Measurements from ENCODE around the gene AGA. TPM values are rescaled to one million over a fixed set of nuclear protein-coding genes. Genes with fewer than 3 reads are reported as not detected.

AGA gene
- total and polyA plus RNA-seq, 9 donors, result 8.9 to 25.0 (median 17.6) TPM

GRCh38 chr4:177447417-177448004 lies 5.3 kb upstream of the AGA start:
- Histone ChIP-seq H3K27ac (no peak overlapping the region), H3K9me3 (no peaks in the 10 kb centered on the region), H3K27me3 (no peaks in the 10 kb centered on the region), H3K4me1 (ENCODE audit: insufficient read depth) (peaks cover 2% of the 10 kb centered on the region), H3K4me3 (no peak overlapping the region), H3K36me3 (no peaks in the 10 kb centered on the region)
- no peak for DNase-seq
- intact Hi-C loops (cut with DNase I), result no loop called here
- TF ChIP-seq, protein P1, sequence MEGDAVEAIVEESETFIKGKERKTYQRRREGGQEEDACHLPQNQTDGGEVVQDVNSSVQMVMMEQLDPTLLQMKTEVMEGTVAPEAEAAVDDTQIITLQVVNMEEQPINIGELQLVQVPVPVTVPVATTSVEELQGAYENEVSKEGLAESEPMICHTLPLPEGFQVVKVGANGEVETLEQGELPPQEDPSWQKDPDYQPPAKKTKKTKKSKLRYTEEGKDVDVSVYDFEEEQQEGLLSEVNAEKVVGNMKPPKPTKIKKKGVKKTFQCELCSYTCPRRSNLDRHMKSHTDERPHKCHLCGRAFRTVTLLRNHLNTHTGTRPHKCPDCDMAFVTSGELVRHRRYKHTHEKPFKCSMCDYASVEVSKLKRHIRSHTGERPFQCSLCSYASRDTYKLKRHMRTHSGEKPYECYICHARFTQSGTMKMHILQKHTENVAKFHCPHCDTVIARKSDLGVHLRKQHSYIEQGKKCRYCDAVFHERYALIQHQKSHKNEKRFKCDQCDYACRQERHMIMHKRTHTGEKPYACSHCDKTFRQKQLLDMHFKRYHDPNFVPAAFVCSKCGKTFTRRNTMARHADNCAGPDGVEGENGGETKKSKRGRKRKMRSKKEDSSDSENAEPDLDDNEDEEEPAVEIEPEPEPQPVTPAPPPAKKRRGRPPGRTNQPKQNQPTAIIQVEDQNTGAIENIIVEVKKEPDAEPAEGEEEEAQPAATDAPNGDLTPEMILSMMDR (IDR thresholded peaks at IDR 0.05), result no peak
- no peak for TF ChIP-seq EP300 (IDR thresholded peaks at IDR 0.05)
- TF ChIP-seq POLR2A (IDR thresholded peaks at IDR 0.05), result no peak
- 74 to 85% (median 81%) methylated on average over 1 of the region's 1 CpG for WGBS, 3 donors

DNA sequence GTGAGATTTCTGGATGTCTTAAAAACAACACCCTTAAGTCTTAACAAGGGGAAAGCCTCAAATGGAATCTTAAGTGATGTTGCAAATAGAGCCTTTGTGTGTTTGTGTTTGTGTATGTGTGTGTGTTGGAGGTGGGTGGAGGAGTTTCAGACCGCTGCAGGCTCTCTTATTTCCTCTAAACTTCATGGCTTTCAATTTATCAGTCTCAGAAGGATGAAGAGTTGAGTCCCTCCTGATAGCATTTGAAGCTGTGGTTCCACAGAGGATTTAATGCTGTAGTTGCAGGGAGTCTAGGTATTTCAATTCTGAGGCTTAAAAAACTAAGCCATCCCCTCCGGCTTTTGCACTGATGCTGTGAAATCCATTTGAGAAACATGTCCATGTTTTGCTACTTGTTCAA lies 4.3 kb upstream of the AGA start:
- Histone ChIP-seq H3K36me3 (no peaks in the 10 kb centered on the region), H3K27ac (no peak overlapping the region), H3K9me3 (no peaks in the 10 kb centered on the region), H3K4me1 (ENCODE audit: insufficient read depth) (peaks cover 2% of the 10 kb centered on the region), H3K4me3 (no peak overlapping the region), H3K27me3 (no peaks in the 10 kb centered on the region)
- intact Hi-C loops (cut with DNase I), result no loop called here
- no peak for TF ChIP-seq POLR2A (IDR thresholded peaks at IDR 0.05)
- no peak for TF ChIP-seq EP300 (IDR thresholded peaks at IDR 0.05)
- TF ChIP-seq, protein P1 (IDR thresholded peaks at IDR 0.05), result no peak
- DNase-seq, result no peak
- 78 to 87% (median 85%) methylated on average over 2 of the region's 2 CpGs for WGBS, 3 donors

DNA sequence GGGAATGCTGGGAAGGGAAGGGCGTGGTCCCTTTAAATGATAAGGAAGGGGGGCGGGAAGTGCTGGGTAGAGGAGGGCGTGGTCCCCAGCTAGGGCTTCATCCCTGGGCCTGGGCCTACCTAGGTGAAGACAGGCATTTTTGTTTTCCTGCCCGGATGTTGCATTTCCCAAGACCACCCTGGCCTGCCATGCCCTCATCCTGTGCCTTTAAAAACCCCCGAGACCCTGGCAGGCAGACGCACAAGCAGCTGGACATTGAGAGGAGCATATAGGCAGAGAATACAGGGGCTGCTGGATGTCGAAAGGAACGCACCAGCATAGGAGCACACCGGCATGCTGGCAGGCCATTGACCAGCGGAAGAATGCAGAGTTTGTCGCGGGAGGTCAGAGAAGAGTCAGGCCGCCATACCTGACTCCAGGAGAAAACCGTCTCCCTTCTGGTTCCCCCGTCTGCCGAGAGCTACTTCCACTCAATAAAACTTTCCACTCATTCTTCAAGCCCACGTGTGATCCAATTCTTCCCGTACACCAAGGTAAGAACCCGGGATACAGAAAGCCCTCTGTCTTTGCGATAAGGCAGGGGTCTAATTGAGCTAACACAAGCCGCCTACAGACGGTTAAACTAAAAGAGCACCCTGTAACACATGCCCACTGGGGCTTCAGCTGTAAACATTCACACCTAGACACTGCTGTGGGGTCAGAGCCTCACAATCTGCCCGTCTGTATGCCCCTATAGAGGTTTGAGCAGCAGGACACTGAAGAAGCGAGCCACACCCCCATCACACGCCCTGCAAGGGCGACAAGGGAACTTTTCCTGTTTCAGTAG lies 2.9 kb upstream of the AGA start:
- TF ChIP-seq POLR2A (IDR thresholded peaks at IDR 0.05) (no peak), EP300 (IDR thresholded peaks at IDR 0.05) (no peak)
- TF ChIP-seq, protein P1 (IDR thresholded peaks at IDR 0.05), result no peak
- intact Hi-C loops (cut with DNase I), result no loop called here
- DNase-seq, result no peak
- H3K27ac ChIP-seq, result no peak overlapping the region
- H3K9me3 ChIP-seq, result no peaks in the 10 kb centered on the region
- no peaks in the 10 kb centered on the region for H3K36me3 ChIP-seq
- no peaks in the 10 kb centered on the region for H3K27me3 ChIP-seq
- H3K4me3 ChIP-seq, result no peak overlapping the region
- H3K4me1 ChIP-seq (ENCODE audit: insufficient read depth), result peaks cover 2% of the 10 kb centered on the region
- WGBS, 3 donors, result 89 to 93% (median 92%) methylated on average over 26 of the region's 26 CpGs

DNA sequence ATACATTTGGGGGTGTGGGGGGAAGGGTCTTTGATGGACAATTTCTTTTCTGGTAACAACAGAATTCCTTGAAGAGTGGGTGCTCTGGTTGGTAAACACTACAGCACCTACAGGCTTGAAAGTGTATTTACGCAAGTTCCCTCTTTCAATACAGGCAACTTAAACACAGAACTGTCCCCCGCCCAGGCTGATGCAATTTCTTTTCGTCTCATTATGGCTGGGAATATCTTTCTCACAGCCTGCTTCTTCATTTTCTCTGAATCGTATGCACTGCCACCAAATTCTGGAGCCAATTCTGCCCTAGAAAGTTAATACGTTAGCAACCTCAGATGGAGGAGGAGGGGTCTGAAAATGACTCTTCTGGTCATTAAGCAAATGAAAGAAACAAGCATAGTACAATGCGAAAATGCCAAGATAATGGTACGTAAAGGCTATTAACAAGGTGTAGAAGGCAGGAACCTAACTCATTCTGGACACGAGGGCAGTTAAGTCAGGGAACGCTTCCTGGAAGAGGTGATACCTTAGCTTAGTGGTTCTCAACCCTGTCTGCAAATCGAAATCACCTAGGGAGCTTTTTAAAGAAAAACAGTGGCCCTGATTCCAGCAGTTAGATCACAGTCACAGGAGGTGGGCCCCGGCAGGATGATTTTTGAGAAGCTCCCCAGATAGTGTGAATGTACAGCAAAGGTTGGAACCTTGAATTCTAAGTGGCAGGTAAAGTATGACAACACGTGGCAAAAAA lies 1.0 kb downstream of the AGA start:
- Histone ChIP-seq H3K4me3 (peak overlapping the region; percentile 81), H3K4me1 (ENCODE audit: insufficient read depth) (peaks cover 2% of the 10 kb centered on the region), H3K9me3 (no peaks in the 10 kb centered on the region), H3K27ac (peak overlapping the region in 1 of 2 donors; percentile 84), H3K27me3 (no peaks in the 10 kb centered on the region), H3K36me3 (no peaks in the 10 kb centered on the region)
- intact Hi-C loops (cut with DNase I), result no loop called here
- no peak for DNase-seq
- TF ChIP-seq, protein P1 (IDR thresholded peaks at IDR 0.05), result no peak
- no peak for TF ChIP-seq EP300 (IDR thresholded peaks at IDR 0.05)
- 57 to 63% (median 61%) methylated on average over 12 of the region's 12 CpGs for WGBS, 3 donors

Data from ovary (tissue), 9 donors.